ENCODE measurements around the gene GABRD. TPM values are rescaled to one million over a fixed set of nuclear protein-coding genes. Genes with fewer than 3 reads are reported as not detected.

The GABRD gene
- total and polyA plus RNA-seq, 2 of the 13 experiments (the other 11 are each of a cell fraction or from before 2014, with no cell fraction given), result not detected

DNA sequence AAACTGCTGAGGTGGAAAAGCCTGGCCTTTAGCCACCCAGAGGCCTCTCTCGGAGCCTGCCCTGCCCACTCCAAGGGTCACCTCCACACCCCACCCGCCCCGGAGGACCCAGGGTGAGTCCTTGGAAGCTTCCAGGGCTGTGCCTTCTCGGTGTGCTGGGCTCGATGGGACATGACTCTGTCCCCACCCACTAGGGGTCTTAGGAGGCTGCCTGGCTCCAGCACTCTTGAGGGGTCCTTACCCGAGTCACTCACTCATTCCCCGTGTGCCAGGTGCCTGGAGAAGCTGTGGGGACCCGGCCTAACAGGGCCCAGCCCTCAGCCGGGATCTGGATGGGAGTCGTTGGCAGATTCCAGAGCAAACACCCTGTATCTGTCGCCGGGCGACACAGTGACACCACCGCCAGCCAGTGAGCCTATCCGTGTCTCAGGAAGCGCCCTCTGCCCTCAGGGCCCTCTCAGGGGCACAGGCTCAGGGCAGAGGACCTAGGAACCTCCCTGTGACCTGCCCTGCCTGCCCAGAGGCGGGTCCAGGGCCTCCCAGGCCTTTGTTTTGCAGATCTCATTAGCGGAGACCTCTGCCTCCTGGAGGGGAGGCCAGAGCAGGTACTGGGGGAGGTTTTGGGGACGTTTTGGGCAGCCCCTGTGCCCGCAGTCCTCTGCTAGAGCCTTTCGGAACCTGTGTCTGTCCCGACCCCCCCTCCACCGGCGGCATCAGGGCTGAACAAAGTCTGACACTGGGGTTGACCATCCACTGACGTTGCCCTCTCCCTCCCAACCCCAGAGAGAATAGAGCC is 28.0 kb downstream of the GABRD start (continued):
- no peak for TF ChIP-seq ATF6 (CRISPR knock-in tag; conservative IDR thresholded peaks at IDR 0.05)
- no peak for TF ChIP-seq ZNF407 (CRISPR knock-in tag; IDR thresholded peaks at IDR 0.05; ENCODE audit: not compliant biosample characterization)
- TF ChIP-seq HOXA3 (CRISPR knock-in tag; IDR thresholded peaks at IDR 0.05), result peak; percentile 63
- no peak; the same call in 1 of the 2 replicates for TF ChIP-seq ZNF850 (CRISPR knock-in tag; conservative IDR thresholded peaks at IDR 0.05)
- TF ChIP-seq ZNF781 (CRISPR knock-in tag; IDR thresholded peaks at IDR 0.05; ENCODE audit: borderline replicate concordance, not compliant biosample characterization), result no peak
- TF ChIP-seq ATF7-NPFF (CRISPR knock-in tag; IDR thresholded peaks at IDR 0.05; ENCODE audit: low read depth), result no peak
- no peak for TF ChIP-seq ZNF329 (CRISPR knock-in tag; IDR thresholded peaks at IDR 0.05; ENCODE audit: low read depth)
- TF ChIP-seq FOSL2 (CRISPR knock-in tag; IDR thresholded peaks at IDR 0.05), result no peak
- TF ChIP-seq ZMYM3 (CRISPR knock-in tag; IDR thresholded peaks at IDR 0.05), result no peak
- TF ChIP-seq, protein P1, sequence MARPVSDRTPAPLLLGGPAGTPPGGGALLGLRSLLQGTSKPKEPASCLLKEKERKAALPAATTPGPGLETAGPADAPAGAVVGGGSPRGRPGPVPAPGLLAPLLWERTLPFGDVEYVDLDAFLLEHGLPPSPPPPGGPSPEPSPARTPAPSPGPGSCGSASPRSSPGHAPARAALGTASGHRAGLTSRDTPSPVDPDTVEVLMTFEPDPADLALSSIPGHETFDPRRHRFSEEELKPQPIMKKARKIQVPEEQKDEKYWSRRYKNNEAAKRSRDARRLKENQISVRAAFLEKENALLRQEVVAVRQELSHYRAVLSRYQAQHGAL (CRISPR knock-in tag; IDR thresholded peaks at IDR 0.05; ENCODE audit: not compliant biosample characterization), result no peak
- no peak for TF ChIP-seq MAFK (conservative IDR thresholded peaks at IDR 0.05 in 1 of 2, IDR thresholded peaks at IDR 0.05 in 1 of 2; ENCODE audit: low read length in 2 of 2)
- TF ChIP-seq SATB2 (CRISPR knock-in tag; IDR thresholded peaks at IDR 0.05), result no peak
- TF ChIP-seq MTA1 (CRISPR knock-in tag; IDR thresholded peaks at IDR 0.05; ENCODE audit: borderline replicate concordance), result no peak
- TF ChIP-seq HINFP (CRISPR knock-in tag; IDR thresholded peaks at IDR 0.05; ENCODE audit: low read depth), result peak; percentile 73
- TF ChIP-seq FOXC1 (CRISPR knock-in tag; IDR thresholded peaks at IDR 0.05; ENCODE audit: borderline replicate concordance), result peak; percentile 18; the same call in 1 of the 2 replicates
- no peak for TF ChIP-seq MLLT10 (CRISPR knock-in tag; IDR thresholded peaks at IDR 0.05)

Measured in HepG2 (cell line).